ENCODE data around the gene PACS2. TPM values are rescaled to one million over a fixed set of nuclear protein-coding genes. Genes with fewer than 3 reads are reported as not detected.

The PACS2 gene
- total and polyA plus RNA-seq, 2 of the 8 experiments (the other 6 are each of a cell fraction or from before 2014, with no cell fraction given), result 38.0 to 62.8 TPM

GRCh38 chr14:105305791-105306190 is 8.8 kb upstream of the PACS2 start (continued):
- no peak for TF ChIP-seq KDM5A (IDR thresholded peaks at IDR 0.05; ENCODE audit: low read length)
- no peak for TF ChIP-seq E2F6 (IDR thresholded peaks at IDR 0.05)

Data from H1 (cell line).